ENCODE measurements around the gene KCNMA1.

KCNMA1 gene

GRCh38 chr10:77504196-77504872, 133.3 kb downstream of the KCNMA1 start:
- no peak for DNase-seq

DNA sequence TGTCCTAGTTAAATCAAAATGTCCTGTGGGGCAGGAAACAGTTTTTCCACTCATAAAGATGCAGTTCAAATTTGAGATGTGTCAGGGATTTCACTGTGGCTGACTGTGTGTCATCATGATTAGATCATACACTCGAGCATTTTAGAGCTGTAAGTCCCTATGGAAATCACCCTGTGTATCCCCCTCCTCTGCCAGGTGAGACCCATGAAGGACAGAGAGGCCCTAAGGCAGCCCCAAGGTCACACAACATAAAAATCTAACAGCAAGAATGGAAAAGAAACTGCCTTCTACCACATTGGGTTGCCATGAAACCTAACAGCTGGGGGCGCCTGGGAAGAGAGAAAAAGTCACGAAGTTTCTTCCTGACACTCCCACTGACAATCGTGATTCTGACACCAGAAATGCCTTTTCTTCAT, 135.8 kb downstream of the KCNMA1 start:
- no peak for DNase-seq

GRCh38 chr10:77501152-77501845, 136.3 kb downstream of the KCNMA1 start:
- no peak for DNase-seq

GRCh38 chr10:77500754-77501151, 136.9 kb downstream of the KCNMA1 start:
- no peak for DNase-seq

DNA sequence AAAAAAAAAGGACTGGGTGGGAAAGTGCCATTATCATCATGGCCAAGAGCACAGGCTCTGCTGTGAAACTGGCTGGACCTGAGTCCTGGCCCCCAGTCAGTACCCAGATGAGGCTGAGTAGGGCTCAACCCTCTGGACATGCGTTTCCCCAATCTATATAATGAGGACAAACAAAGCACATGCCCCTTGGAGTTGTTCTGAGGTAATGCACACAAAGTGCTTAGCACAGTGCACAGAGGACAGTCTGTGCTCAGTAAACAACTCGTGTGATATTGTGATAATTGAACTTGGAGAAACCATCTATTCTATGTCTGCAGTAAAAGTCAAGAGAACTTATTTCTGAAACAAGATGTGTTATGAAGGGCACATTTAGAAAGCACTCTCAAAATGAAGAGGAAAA, 138.8 kb downstream of the KCNMA1 start:
- peak; percentile 25 for DNase-seq

DNA sequence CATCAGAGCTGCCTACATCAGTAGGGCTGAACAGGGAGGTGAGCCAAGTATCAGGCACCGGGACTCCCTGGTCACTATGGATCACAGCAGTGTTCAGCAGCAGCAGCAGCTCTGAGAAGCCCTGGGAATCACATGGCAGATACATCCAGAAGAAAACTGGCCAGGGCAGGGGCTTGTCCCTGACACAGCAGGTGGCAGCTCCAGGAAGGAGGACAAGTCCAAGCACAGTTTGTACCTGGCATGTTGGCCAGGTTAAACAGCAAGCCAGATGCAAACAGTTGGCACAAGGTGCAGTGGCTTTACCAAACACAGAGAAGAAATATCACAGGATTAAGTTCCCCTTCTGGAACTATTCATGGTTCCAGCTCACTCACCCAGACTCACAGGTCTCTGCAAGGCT, 139.4 kb downstream of the KCNMA1 start:
- no peak for DNase-seq

- peak; percentile 15 for DNase-seq
Observed at GRCh38 chr10:77497748-77498147, 139.9 kb downstream of the KCNMA1 start.

GRCh38 chr10:77496941-77497420, 140.6 kb downstream of the KCNMA1 start:
- peak; percentile 98 for DNase-seq

GRCh38 chr10:77494756-77495541, 142.7 kb downstream of the KCNMA1 start:
- DNase-seq: no peak

DNA sequence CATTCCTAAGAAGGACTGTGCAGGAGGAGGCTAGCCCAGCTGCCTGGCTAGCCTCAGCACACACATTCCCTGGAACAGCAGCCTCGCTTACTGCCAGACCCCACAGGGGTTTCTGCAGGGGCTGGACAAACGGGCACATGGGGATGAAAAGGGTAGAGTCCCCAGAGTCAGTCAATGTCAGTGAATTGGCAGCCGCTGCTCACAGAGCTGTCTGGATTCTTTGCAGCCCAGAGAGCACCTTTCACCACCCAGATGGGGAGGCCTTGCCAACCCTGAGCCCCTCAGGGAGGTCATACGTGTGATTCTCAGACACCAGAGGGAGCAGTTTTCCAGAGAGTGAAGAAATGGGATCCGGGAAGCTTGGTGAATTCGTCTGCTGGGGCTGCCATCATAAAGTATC, 143.3 kb downstream of the KCNMA1 start:
- peak; percentile 28 for DNase-seq

- DNase-seq: no peak
Observed at GRCh38 chr10:77493851-77494261, 143.8 kb downstream of the KCNMA1 start.

DNA sequence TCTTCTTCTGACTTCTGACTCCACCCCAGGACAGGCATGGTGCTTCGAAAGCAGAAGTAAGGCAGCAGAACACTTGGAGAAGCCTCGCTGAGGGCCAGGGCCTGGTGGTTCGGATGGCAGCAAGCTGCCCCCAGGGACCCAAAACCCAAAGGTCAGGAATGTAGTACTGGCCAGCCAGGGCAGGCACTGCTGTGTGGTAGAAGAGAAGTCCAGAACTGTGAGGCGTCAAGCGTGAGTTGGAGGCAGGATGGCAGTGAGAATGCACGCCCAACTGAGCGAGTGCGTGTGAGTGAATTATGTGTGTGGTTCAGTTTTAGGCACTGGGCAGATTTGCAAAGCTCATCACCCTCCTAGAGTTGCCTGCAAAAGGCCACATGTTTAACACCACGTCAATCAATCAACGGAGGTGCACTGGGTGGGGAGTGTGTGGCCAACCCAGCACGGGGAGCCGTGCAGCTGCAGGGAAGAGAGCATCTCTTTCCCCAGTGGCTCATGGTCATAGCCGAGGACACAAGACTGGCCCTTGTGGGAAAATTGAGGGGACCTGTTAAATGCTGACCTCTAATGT, 144.3 kb downstream of the KCNMA1 start:
- DNase-seq: no peak

GRCh38 chr10:77492368-77492994, 145.1 kb downstream of the KCNMA1 start:
- no peak for DNase-seq

DNA sequence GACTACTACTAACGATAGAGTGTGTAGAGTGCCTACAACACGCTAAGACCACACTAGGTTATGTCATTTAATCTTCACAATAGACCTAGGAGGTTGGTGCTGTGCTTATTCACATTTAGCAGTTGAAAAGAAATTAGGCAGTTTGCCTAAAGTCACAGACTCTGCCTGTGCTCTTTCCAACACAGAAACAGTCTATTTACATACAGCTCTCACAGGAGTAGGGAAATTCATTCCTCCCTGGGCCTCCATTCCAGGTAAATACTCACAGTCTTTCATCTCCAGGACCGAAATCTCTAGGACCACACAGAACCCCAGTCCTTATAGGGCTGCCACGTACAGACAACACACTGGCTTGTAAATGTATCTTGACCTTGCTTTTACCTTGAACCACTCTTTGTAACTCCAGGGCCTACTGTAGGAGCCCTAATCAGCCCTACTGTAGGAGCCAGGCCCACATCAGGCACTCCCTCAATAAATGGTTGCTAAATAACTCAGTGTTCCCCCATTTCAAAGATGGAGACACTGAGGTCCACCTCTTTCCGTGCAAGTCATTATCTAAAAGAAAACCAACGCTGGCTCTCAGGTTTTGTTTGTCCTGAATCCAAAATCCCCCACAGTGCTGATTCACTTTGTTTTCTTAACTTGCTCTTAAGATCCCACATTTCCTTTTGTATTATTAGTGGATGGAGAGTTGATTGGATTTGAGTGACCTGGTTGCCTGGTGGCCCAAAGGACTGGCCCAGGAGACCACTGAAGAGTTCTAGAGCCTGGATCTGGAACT, 146.9 kb downstream of the KCNMA1 start:
- no peak for DNase-seq

- no peak for DNase-seq
Observed at GRCh38 chr10:77486517-77486916, 151.1 kb downstream of the KCNMA1 start.

GRCh38 chr10:77485847-77486246, 151.8 kb downstream of the KCNMA1 start:
- DNase-seq: no peak

DNA sequence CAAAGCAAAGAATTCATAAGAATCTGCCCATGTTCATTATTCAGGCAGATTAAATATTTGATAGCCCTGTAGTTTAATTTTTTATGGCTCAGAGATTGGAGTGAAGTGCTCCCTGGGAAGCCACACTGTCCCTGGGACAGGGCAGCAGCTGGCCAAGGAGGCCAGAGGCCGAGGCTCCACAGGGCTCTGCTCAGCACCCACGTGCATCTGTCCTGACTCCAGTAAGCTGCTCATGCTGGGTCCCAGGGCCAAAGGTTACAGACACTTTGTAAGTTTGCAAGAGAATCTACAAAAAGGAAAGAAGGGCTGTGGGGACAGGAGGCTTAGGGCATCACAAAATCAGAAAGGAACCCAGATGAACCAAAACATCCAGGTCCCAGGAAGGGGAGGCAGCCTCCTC, 155.5 kb downstream of the KCNMA1 start:
- no peak for DNase-seq

DNA sequence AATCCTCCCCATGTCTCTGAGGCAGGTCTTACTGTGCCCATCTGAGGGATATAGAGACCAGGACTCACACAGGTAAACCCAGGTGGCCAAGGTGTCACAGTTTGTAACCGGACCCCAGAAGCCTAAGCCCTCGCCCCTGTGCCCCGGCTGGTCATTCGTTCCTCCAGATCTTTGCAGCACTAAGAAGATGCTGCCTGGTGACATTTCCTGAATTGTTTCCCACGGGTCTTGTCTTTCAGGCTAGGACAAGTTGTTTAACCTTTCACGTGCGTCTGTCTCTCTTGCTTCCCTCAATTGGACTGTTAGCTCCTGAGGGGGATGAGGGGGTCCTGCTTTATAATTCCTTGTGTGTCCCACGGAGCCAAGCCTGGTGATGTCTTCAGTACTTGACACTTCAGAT, 158.0 kb downstream of the KCNMA1 start:
- DNase-seq: no peak

GRCh38 chr10:77478962-77479359, 158.6 kb downstream of the KCNMA1 start:
- no peak for DNase-seq

DNA sequence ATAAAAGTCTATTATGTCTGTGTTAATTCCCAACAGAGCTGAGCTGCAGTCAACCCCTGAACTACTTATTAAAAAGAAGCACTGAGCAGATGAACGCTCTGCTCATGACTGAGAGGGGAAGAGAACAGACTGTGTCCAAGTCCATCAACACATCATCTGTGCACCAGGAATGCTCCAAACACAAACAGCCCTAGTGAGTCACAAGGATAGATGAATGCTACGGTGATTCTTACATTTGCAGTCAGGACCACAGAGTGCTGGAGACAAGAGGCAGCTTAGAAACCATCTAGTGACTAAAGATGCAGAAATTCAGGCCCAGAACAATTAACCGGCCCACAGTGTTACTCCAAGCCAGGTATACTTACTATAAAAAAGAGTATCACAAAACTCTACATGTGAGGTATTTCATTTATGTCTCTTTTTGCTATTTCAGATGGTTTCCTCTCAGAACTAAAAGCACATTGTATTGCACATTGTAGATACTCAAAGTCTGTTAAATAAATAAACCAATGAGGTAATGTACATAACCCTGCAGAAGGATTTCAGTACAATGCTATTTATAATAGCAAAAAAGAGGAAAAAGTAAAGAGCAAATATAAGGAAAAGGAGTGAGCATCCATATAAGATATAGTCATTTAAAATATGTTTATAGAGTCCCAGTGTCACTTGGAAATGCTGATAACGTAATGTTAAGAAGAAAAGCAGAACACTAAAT, 159.2 kb downstream of the KCNMA1 start:
- DNase-seq: no peak

DNA sequence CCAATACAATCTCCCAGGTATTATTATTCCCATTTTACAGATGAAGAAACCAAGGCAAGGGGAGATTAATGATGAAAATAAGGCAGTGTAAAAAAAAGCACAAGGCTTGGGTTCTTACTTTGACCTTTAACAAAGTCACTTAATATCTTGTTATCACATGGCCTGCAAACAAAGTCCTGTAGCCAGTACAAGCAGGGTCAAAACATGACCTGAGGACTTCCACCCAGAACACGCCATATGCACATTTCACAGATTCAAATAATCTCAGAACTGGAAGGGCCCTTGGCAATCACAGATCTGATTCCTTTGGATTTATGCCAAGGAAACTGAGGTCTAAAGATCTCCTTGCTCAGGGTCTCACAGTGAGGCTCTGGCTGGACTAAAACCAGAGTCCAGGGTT, 162.1 kb downstream of the KCNMA1 start:
- no peak for DNase-seq
